ENCODE measurements around the gene SPTLC2.

DNA sequence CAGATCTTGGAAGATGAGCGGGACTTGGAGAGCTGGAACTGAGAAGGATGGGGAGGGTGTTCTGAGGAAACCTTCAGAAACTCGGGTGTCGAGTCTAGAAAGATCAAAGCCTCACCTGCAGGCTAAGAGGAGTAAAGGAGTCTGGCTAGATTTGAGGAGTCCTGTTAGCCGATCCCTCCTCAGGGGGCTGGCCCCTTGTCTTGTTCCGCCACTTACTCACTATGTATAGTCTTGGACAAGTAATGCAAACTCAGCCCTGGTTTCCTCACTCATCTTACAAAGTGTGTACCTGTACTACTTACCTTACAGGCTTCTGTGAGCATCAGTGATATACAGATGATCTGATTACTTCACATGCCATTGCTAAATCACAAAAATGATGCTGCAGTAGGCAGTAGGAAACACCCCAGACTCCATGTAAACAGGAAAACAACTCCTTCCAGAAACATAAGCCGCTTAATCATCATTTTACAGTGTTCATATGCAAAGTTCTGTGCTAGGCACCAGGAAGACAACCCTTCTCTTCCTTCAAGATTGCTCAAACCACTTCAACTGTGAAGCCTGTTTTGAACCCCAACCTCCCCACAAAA lies 2.0 kb upstream of the SPTLC2 start:
- TF ChIP-seq JUND (IDR thresholded peaks at IDR 0.05; ENCODE audit: low read length) = no peak
- no peak for TF ChIP-seq USF2 (IDR thresholded peaks at IDR 0.05; ENCODE audit: low read length)
- TF ChIP-seq, protein P1, sequence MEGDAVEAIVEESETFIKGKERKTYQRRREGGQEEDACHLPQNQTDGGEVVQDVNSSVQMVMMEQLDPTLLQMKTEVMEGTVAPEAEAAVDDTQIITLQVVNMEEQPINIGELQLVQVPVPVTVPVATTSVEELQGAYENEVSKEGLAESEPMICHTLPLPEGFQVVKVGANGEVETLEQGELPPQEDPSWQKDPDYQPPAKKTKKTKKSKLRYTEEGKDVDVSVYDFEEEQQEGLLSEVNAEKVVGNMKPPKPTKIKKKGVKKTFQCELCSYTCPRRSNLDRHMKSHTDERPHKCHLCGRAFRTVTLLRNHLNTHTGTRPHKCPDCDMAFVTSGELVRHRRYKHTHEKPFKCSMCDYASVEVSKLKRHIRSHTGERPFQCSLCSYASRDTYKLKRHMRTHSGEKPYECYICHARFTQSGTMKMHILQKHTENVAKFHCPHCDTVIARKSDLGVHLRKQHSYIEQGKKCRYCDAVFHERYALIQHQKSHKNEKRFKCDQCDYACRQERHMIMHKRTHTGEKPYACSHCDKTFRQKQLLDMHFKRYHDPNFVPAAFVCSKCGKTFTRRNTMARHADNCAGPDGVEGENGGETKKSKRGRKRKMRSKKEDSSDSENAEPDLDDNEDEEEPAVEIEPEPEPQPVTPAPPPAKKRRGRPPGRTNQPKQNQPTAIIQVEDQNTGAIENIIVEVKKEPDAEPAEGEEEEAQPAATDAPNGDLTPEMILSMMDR (IDR thresholded peaks at IDR 0.05; ENCODE audit: control extremely low read depth in 1 of 3, insufficient read depth in 1 of 3, low read depth in 1 of 3, low read length in 3 of 3) = no peak
- no peak for TF ChIP-seq KDM1A (IDR thresholded peaks at IDR 0.05; ENCODE audit: borderline replicate concordance, low read length)
- no peak for TF ChIP-seq YY1 (IDR thresholded peaks at IDR 0.05; ENCODE audit: low read depth, low read length)
- TF ChIP-seq EP300 (IDR thresholded peaks at IDR 0.05; ENCODE audit: borderline replicate concordance in 1 of 2, low read depth in 2 of 2, low read length in 2 of 2) = no peak
- no peak for TF ChIP-seq SP1 (IDR thresholded peaks at IDR 0.05; ENCODE audit: low read depth, low read length)
- TF ChIP-seq, protein P2, sequence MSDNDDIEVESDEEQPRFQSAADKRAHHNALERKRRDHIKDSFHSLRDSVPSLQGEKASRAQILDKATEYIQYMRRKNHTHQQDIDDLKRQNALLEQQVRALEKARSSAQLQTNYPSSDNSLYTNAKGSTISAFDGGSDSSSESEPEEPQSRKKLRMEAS (IDR thresholded peaks at IDR 0.05) = no peak
